ENCODE data around the gene EPHB2.

The EPHB2 gene

GRCh38 chr1:22767852-22768251 lies 57.2 kb downstream of the EPHB2 start:
- no peaks in the 10 kb centered on the region for H3K9me3 Mint-ChIP-seq
- no peaks in the 10 kb centered on the region for H3K36me3 Mint-ChIP-seq (ENCODE audit: low read depth)
- ATAC-seq (no peak), DNase-seq (no peak)
- H3K4me1 Mint-ChIP-seq: no peaks in the 10 kb centered on the region
- no peak overlapping the region for H3K27ac Mint-ChIP-seq
- H3K27me3 Mint-ChIP-seq: peaks cover 6% of the 10 kb centered on the region
- no peak overlapping the region for H3K4me3 Mint-ChIP-seq

- Mint-ChIP-seq H3K27ac (no peak overlapping the region), H3K4me1 (no peaks in the 10 kb centered on the region), H3K27me3 (peaks cover 6% of the 10 kb centered on the region), H3K4me3 (no peak overlapping the region), H3K9me3 (no peaks in the 10 kb centered on the region), H3K36me3 (ENCODE audit: low read depth) (no peaks in the 10 kb centered on the region)
- ATAC-seq: no peak
- no peak for DNase-seq
Measured at GRCh38 chr1:22769932-22770331, 59.3 kb downstream of the EPHB2 start.

DNA sequence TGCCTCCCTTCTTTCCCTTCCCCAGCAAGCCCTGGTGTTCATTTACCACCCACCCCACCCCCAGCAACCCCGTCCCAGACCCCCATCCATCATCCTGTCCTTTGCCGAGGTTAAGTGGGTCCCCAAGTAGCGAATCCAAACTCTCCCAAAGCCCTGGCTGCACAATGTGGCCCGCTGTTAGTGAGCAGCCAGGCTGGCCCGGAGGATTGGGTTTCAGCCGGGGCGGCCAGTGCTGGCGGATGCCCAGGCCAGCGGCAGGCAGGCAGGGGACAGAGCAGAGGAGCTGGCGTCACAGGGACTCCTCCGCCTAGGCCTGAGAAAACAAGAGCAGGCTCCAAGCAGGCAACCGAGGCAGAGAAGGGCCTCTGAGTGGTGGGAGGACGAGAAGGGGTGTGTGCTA lies 61.4 kb downstream of the EPHB2 start:
- no peak overlapping the region for H3K4me3 Mint-ChIP-seq
- H3K4me1 Mint-ChIP-seq: no peaks in the 10 kb centered on the region
- no peak overlapping the region for H3K27ac Mint-ChIP-seq
- DNase-seq (no peak), ATAC-seq (no peak)
- no peaks in the 10 kb centered on the region for H3K36me3 Mint-ChIP-seq (ENCODE audit: low read depth)
- peaks cover 13% of the 10 kb centered on the region for H3K27me3 Mint-ChIP-seq
- H3K9me3 Mint-ChIP-seq: no peaks in the 10 kb centered on the region

- no peak for DNase-seq
- ATAC-seq: no peak
- Mint-ChIP-seq H3K4me3 (no peak overlapping the region), H3K9me3 (no peaks in the 10 kb centered on the region), H3K27me3 (peaks cover 13% of the 10 kb centered on the region), H3K4me1 (no peaks in the 10 kb centered on the region), H3K36me3 (ENCODE audit: low read depth) (no peaks in the 10 kb centered on the region), H3K27ac (no peak overlapping the region)
Measured at GRCh38 chr1:22773981-22774832, 63.6 kb downstream of the EPHB2 start.

DNA sequence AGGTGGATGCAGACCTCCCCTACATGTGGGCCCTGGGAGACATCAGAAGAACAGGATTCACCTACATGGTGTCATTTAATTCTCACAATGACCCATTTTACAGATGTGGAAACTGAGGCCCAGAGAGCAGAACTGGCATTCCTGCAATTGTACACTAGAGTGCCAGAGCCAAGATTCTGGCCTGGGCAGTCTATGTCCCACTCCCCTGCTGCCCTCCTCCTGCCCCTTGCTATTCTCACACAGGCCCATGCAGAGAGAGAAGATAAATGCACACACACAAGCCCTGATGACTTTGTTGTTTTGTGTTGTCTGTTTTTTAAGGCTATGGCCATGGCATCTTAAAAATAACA lies 64.2 kb downstream of the EPHB2 start:
- H3K27me3 Mint-ChIP-seq: peaks cover 10% of the 10 kb centered on the region
- no peak for DNase-seq
- H3K36me3 Mint-ChIP-seq (ENCODE audit: low read depth): no peaks in the 10 kb centered on the region
- ATAC-seq: no peak
- H3K4me1 Mint-ChIP-seq: no peaks in the 10 kb centered on the region
- H3K9me3 Mint-ChIP-seq: no peaks in the 10 kb centered on the region
- H3K27ac Mint-ChIP-seq: no peak overlapping the region
- H3K4me3 Mint-ChIP-seq: no peak overlapping the region

DNA sequence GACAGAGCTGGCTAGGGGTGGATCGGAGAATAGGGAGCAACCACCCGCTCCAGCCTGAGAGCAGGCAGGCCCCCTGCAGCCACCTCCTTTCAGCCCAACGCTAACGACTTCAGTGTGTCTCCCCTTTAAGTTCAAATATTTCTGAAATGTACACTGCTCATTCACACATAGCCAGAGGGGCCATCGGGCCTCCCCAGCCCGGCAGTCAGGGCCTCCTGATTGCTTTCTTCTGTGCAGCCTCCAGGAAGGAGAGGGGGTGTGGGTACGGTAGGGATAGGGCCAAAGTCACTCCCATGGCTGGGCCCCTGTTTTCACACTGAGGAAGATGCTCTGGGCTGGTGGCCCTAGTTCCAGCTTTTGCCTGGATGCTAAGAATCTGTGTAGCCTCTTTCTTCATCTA lies 64.8 kb downstream of the EPHB2 start:
- Mint-ChIP-seq H3K27me3 (peaks cover 7% of the 10 kb centered on the region), H3K9me3 (no peaks in the 10 kb centered on the region), H3K4me1 (no peaks in the 10 kb centered on the region), H3K27ac (no peak overlapping the region), H3K4me3 (no peak overlapping the region), H3K36me3 (ENCODE audit: low read depth) (no peaks in the 10 kb centered on the region)
- ATAC-seq (no peak), DNase-seq (no peak)

DNA sequence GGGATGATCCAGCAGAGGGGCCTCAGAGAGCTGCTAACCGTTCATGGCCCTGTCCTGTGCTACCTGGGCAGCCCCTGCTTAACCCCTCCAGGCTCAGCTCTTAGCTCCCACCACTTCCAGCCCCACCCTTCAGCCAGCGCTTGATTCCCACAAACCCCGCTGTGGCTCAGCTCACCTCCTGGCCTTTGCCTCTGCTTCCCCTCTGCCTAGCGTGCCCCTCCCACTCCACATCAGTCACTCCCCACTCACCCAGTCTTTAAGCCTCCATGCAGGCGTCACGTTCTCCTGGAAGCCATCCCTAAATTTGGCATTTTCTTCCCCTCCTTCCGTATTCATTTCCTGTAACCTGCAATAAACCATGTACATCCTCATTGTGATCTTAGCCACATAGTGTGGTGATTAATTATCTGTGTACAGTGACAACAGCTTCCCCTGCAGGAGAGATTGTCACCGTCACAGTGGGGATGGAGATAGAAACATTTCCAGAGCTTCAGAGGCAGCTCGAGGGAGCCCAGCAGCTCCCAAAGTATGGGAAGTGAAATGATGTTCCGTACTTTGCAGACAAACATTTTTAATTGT lies 65.5 kb downstream of the EPHB2 start:
- Mint-ChIP-seq H3K4me3 (no peak overlapping the region), H3K27me3 (peaks cover 10% of the 10 kb centered on the region), H3K36me3 (ENCODE audit: low read depth) (no peaks in the 10 kb centered on the region), H3K9me3 (no peaks in the 10 kb centered on the region), H3K4me1 (no peaks in the 10 kb centered on the region), H3K27ac (no peak overlapping the region)
- DNase-seq (no peak), ATAC-seq (no peak)

DNA sequence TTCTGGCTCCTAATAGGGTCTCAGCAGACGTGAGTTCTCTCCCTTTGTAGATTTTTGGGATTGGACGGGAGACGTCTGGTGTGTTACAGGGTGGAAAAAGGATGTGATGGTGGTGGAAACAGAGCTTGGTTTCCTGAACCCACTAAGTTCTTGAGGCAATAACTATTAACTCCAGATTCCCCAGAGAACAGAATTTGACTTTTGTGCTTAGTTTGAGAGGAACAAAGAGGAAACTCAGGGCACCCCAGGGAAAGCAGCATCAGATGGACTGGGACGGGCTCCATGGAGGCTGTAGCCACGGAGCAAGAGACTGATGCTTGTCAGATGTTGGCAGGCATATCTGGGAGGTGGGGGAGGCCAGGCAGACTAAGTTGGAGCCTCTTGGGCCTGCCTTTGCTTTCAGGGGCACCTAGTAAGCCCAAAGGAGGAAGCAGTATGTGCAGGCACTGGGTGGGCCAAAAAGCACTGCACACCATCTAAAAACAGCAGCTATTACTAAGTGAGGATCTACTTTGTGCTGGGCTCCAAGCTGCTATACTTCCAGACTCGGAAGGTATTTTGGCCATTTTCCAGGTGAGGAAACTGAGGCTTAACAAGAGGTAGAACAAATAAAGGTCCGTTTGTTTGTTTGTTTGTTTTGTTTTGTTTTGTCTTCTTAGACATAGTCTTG lies 66.9 kb downstream of the EPHB2 start:
- DNase-seq (no peak), ATAC-seq (no peak)
- Mint-ChIP-seq H3K36me3 (ENCODE audit: low read depth) (no peaks in the 10 kb centered on the region), H3K27me3 (peaks cover 10% of the 10 kb centered on the region), H3K9me3 (no peaks in the 10 kb centered on the region), H3K4me3 (no peak overlapping the region), H3K4me1 (no peaks in the 10 kb centered on the region), H3K27ac (no peak overlapping the region)

GRCh38 chr1:22778408-22778807 lies 67.8 kb downstream of the EPHB2 start:
- no peak for DNase-seq
- ATAC-seq: no peak
- H3K4me1 Mint-ChIP-seq: no peaks in the 10 kb centered on the region
- peaks cover 10% of the 10 kb centered on the region for H3K27me3 Mint-ChIP-seq
- no peak overlapping the region for H3K27ac Mint-ChIP-seq
- no peak overlapping the region for H3K4me3 Mint-ChIP-seq
- H3K36me3 Mint-ChIP-seq (ENCODE audit: low read depth): no peaks in the 10 kb centered on the region
- H3K9me3 Mint-ChIP-seq: no peaks in the 10 kb centered on the region

- Mint-ChIP-seq H3K27me3 (peaks cover 10% of the 10 kb centered on the region), H3K36me3 (ENCODE audit: low read depth) (no peaks in the 10 kb centered on the region), H3K4me3 (no peak overlapping the region), H3K9me3 (no peaks in the 10 kb centered on the region), H3K27ac (no peak overlapping the region), H3K4me1 (no peaks in the 10 kb centered on the region)
- no peak for DNase-seq
- ATAC-seq: no peak
Measured at GRCh38 chr1:22778862-22779520, 68.4 kb downstream of the EPHB2 start.

DNA sequence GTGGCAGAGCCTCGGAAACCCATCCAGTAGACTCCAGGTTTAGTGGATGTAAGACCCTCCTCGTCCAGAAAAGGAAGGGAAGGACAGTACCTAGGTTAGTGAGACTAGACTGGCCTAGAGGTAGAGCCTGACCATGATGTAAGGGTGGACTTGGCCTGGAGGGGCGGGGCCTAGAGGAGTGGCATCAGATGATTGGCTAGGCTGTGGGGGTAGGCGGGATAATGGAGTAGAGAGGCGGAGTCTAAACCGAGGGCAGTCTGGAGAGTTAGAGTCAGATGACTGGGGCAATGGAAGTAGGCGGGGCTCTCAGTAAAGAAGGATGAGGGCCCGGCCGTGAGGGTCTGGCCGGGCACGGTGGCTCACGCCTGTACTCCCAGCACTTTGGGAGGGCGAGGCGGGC lies 70.1 kb downstream of the EPHB2 start:
- no peaks in the 10 kb centered on the region for H3K9me3 Mint-ChIP-seq
- H3K4me3 Mint-ChIP-seq: no peak overlapping the region
- H3K27me3 Mint-ChIP-seq: peaks cover 10% of the 10 kb centered on the region
- no peaks in the 10 kb centered on the region for H3K36me3 Mint-ChIP-seq (ENCODE audit: low read depth)
- no peaks in the 10 kb centered on the region for H3K4me1 Mint-ChIP-seq
- ATAC-seq (no peak), DNase-seq (no peak)
- no peak overlapping the region for H3K27ac Mint-ChIP-seq

DNA sequence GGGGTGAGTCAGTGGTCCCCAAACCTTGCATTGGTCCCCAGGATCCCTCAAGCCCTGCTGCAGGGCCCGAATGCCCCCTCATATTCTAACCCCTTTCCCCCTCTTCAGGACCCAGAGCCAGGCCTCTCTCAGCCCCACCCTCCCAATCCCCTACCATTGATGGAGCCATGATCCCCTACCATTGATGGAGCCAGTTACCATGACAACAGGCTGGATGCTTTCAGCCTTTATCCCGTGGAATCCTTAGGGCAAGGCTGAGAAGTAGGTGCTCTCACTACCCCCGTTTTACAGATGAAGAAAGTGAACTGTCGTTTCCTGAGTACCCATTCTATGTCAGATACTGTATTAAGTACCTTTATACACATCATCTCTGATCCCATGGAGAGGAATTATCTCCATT lies 70.8 kb downstream of the EPHB2 start:
- H3K27me3 Mint-ChIP-seq: peaks cover 6% of the 10 kb centered on the region
- DNase-seq: no peak
- no peaks in the 10 kb centered on the region for H3K4me1 Mint-ChIP-seq
- H3K36me3 Mint-ChIP-seq (ENCODE audit: low read depth): no peaks in the 10 kb centered on the region
- no peaks in the 10 kb centered on the region for H3K9me3 Mint-ChIP-seq
- no peak for ATAC-seq
- H3K27ac Mint-ChIP-seq: no peak overlapping the region
- no peak overlapping the region for H3K4me3 Mint-ChIP-seq

- Mint-ChIP-seq H3K27me3 (peaks cover 3% of the 10 kb centered on the region), H3K4me3 (no peak overlapping the region), H3K36me3 (ENCODE audit: low read depth) (no peaks in the 10 kb centered on the region), H3K27ac (no peak overlapping the region), H3K9me3 (no peaks in the 10 kb centered on the region), H3K4me1 (no peaks in the 10 kb centered on the region)
- ATAC-seq (no peak), DNase-seq (no peak)
Measured at GRCh38 chr1:22782406-22782805, 71.8 kb downstream of the EPHB2 start.

DNA sequence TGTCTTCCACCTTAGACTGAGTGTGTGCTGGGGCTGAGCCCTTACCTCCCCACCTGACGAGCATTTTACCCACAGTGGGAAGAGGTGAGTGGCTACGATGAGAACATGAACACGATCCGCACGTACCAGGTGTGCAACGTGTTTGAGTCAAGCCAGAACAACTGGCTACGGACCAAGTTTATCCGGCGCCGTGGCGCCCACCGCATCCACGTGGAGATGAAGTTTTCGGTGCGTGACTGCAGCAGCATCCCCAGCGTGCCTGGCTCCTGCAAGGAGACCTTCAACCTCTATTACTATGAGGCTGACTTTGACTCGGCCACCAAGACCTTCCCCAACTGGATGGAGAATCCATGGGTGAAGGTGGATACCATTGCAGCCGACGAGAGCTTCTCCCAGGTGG lies 73.7 kb downstream of the EPHB2 start:
- no peaks in the 10 kb centered on the region for H3K36me3 Mint-ChIP-seq (ENCODE audit: low read depth)
- H3K27me3 Mint-ChIP-seq: peaks cover 3% of the 10 kb centered on the region
- DNase-seq: no peak
- H3K27ac Mint-ChIP-seq: no peak overlapping the region
- ATAC-seq: no peak
- no peaks in the 10 kb centered on the region for H3K9me3 Mint-ChIP-seq
- H3K4me3 Mint-ChIP-seq: no peak overlapping the region
- H3K4me1 Mint-ChIP-seq: no peaks in the 10 kb centered on the region

GRCh38 chr1:22784737-22785136 lies 74.1 kb downstream of the EPHB2 start:
- Mint-ChIP-seq H3K4me3 (no peak overlapping the region), H3K27ac (no peak overlapping the region), H3K36me3 (ENCODE audit: low read depth) (no peaks in the 10 kb centered on the region), H3K9me3 (no peaks in the 10 kb centered on the region), H3K27me3 (peaks cover 3% of the 10 kb centered on the region), H3K4me1 (no peaks in the 10 kb centered on the region)
- no peak for ATAC-seq
- no peak for DNase-seq

Measured in activated naive CD8-positive, alpha-beta T cell treated with anti-CD3 and anti-CD28 coated beads, Interleukin-2, amount 50 U/mL, for 24 hours (primary cell).